ENCODE results near the gene UNC79. TPM values are rescaled to one million over a fixed set of nuclear protein-coding genes. Genes with fewer than 3 reads are reported as not detected.

The UNC79 gene
- total and polyA plus RNA-seq, 9 donors: 0.04 to 1.1 (median 0.15) TPM

DNA sequence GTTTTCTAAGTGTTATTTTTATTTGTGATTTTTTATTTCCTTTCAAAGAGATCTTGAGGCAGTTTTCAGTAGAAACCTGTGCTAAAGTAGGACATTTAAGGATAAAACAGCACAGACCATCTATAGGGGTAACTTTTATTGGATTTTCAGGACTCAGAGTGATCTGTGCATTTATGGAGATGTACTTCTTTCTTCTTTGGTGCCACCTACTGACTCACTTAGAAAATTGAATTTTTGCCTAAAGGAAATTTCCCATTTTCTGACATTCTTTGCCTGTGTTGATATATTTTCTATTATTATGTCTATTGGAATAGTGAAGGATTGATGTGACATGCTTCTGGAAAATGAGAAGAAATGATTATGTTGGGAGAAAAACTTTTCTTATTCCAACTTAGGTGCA is 113.0 kb downstream of the UNC79 start:
- H3K9me3 ChIP-seq: no peaks in the 10 kb centered on the region
- H3K27me3 ChIP-seq: no peaks in the 10 kb centered on the region
- TF ChIP-seq, protein P1, sequence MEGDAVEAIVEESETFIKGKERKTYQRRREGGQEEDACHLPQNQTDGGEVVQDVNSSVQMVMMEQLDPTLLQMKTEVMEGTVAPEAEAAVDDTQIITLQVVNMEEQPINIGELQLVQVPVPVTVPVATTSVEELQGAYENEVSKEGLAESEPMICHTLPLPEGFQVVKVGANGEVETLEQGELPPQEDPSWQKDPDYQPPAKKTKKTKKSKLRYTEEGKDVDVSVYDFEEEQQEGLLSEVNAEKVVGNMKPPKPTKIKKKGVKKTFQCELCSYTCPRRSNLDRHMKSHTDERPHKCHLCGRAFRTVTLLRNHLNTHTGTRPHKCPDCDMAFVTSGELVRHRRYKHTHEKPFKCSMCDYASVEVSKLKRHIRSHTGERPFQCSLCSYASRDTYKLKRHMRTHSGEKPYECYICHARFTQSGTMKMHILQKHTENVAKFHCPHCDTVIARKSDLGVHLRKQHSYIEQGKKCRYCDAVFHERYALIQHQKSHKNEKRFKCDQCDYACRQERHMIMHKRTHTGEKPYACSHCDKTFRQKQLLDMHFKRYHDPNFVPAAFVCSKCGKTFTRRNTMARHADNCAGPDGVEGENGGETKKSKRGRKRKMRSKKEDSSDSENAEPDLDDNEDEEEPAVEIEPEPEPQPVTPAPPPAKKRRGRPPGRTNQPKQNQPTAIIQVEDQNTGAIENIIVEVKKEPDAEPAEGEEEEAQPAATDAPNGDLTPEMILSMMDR (IDR thresholded peaks at IDR 0.05): no peak
- TF ChIP-seq EP300 (IDR thresholded peaks at IDR 0.05): no peak
- no peak for TF ChIP-seq POLR2A (IDR thresholded peaks at IDR 0.05)
- no peak overlapping the region for H3K27ac ChIP-seq
- intact Hi-C loops (cut with DNase I): no loop called here
- no peaks in the 10 kb centered on the region for H3K4me1 ChIP-seq (ENCODE audit: insufficient read depth)
- H3K4me3 ChIP-seq: no peak overlapping the region
- no peak for DNase-seq
- H3K36me3 ChIP-seq: no peaks in the 10 kb centered on the region

DNA sequence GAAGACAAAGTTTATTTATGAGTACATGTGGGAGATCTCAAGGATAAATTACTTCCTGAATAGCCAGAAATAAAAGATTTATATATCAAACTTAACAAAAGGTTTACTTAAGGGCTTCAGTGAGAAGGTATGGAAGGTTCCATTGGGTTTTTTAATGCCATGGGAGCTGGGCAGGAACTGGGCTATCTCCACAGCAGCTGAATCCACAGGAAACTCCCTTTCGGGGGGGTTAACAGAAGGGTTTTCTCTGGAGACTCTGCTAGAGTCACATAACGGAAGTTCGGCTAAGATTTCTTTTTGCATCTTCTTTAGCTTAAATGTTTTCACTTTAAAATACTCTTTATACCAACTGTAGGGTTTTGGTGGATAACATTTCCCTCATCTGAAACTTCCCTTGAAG is 113.5 kb downstream of the UNC79 start:
- no peak for TF ChIP-seq POLR2A (IDR thresholded peaks at IDR 0.05)
- TF ChIP-seq EP300 (IDR thresholded peaks at IDR 0.05): no peak
- TF ChIP-seq, protein P1 (IDR thresholded peaks at IDR 0.05): no peak
- Histone ChIP-seq H3K9me3 (no peaks in the 10 kb centered on the region), H3K27ac (no peak overlapping the region), H3K4me3 (no peak overlapping the region), H3K27me3 (no peaks in the 10 kb centered on the region), H3K4me1 (ENCODE audit: insufficient read depth) (no peaks in the 10 kb centered on the region), H3K36me3 (no peaks in the 10 kb centered on the region)
- DNase-seq: no peak
- intact Hi-C loops (cut with DNase I): no loop called here
- 10 to 16% (median 13%) methylated on average over 3 of the region's 3 CpGs for WGBS, 3 donors

DNA sequence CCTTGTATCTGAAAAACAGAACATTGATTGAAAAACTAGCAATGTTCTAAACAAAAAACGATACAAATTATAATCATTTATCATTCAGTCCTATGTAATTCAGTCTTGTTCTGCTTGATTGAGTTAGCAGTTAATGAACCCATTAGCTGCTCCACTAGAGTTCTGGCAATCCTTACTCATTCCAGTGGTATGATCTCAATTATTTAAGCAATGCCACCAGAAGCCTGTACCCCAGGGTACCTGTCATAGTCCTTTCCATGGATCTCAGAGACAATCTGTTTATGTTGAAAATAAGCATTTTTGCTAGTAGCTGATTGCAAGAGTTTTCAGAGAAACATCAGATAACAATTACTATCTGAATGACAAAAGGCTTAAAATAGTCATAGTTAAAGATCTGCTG is 115.9 kb downstream of the UNC79 start:
- H3K4me1 ChIP-seq (ENCODE audit: insufficient read depth): no peaks in the 10 kb centered on the region
- intact Hi-C loops (cut with DNase I): no loop called here

DNA sequence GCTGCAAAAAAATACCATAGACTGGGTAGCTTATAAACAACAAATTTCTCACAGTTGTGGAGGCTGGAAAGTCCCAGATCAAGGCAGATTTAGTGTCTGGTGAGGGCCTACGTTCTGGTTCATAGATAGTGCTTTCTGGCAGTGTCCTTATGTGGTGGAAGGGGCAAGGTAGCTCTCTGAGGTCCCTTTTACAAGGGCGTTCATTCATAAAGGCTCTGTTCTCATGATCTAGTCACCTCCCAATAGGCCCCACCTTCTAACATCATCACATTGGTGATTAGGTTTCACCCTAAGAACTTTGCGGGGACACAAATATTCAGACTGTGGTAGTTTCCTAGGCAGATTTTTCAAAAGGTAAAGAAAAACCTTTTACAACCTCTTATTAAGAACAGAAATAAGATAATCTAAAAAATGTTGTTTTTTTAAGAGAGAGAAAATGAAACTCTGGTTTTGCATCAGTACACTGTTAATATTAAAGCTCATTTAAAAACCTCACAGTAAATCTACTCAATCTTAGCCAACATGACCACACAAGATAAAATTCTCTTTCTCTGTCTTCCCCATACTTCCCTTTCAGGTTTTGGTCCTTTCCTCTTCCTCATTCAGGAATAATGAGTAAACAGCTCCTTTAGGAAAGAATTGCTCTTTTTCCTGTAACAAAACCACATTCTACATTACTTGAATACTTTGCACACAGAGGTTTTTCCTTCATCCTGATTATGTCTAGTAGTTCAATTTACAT is 117.5 kb downstream of the UNC79 start:
- Histone ChIP-seq H3K27ac (no peak overlapping the region), H3K36me3 (no peaks in the 10 kb centered on the region), H3K4me1 (ENCODE audit: insufficient read depth) (no peaks in the 10 kb centered on the region), H3K9me3 (no peaks in the 10 kb centered on the region), H3K4me3 (no peak overlapping the region), H3K27me3 (no peaks in the 10 kb centered on the region)
- intact Hi-C loops (cut with DNase I): no loop called here
- 56 to 68% (median 63%) methylated on average over 3 of the region's 3 CpGs for WGBS, 3 donors
- DNase-seq: no peak
- TF ChIP-seq, protein P1 (IDR thresholded peaks at IDR 0.05): no peak
- TF ChIP-seq EP300 (IDR thresholded peaks at IDR 0.05) (no peak), POLR2A (IDR thresholded peaks at IDR 0.05) (no peak)

More for the DNA sequence above, 115.9 kb downstream of the UNC79 start:
- no peaks in the 10 kb centered on the region for H3K27me3 ChIP-seq
- TF ChIP-seq, protein P1 (IDR thresholded peaks at IDR 0.05): no peak
- TF ChIP-seq POLR2A (IDR thresholded peaks at IDR 0.05) (no peak), EP300 (IDR thresholded peaks at IDR 0.05) (no peak)
- 57 to 59% (median 59%) methylated on average over 1 of the region's 1 CpG for WGBS, 3 donors
- no peak overlapping the region for H3K27ac ChIP-seq
- H3K9me3 ChIP-seq: no peaks in the 10 kb centered on the region
- H3K4me3 ChIP-seq: no peak overlapping the region
- no peaks in the 10 kb centered on the region for H3K36me3 ChIP-seq
- DNase-seq: no peak

Data from ovary (tissue), 9 donors.